Non-pigmented ciliary epithelial cell (primary cell): ENCODE data around the gene RYR1.
"Not testable (repeated sequence)": the region's sequence is repeated elsewhere in the genome, so short reads cannot be mapped to it uniquely, and the experiment has no call there.

Experiments
- DNase-seq: peaks from one replicate; pipeline ENCODE4 v3.0.0-alpha.2; 2010; ENCODE audit warnings: low read depth

RYR1 gene

DNA sequence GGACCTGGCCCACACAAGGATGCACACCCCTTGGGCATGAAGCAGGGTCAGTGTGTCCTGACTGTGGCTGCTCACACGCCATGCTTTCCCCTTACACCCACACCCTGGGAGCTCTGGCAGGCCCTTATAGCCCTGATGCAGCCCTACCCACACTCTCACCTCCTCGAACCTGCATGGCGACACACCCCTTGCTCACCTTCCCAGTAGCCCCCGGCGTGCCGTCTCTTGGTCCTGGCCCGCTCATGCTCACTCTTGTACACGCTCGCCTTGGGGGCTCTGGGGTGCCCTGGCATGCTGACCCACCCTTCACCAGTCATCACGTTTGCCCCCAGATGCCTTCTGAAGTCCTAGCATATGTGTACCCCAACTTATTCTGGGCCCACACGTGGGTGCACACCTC, 128.2 kb downstream of the RYR1 start:
- DNase-seq: no peak

- no peak for DNase-seq
Measured at GRCh38 chr19:38562096-38562495, 128.6 kb downstream of the RYR1 start.

GRCh38 chr19:38563475-38563874, 130.0 kb downstream of the RYR1 start:
- no peak for DNase-seq

DNA sequence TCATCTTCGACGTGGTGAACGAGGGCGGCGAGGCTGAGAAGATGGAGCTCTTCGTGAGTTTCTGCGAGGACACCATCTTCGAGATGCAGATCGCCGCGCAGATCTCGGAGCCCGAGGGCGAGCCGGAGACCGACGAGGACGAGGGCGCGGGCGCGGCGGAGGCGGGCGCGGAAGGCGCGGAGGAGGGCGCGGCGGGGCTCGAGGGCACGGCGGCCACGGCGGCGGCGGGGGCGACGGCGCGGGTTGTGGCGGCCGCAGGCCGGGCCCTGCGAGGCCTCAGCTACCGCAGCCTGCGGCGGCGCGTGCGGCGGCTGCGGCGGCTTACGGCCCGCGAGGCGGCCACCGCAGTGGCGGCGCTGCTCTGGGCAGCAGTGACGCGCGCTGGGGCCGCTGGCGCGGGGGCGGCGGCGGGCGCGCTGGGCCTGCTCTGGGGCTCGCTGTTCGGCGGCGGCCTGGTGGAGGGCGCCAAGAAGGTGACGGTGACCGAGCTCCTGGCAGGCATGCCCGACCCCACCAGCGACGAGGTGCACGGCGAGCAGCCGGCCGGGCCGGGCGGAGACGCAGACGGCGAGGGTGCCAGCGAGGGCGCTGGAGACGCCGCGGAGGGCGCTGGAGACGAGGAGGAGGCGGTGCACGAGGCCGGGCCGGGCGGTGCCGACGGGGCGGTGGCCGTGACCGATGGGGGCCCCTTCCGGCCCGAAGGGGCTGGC, 131.6 kb downstream of the RYR1 start:
- no peak for DNase-seq

DNA sequence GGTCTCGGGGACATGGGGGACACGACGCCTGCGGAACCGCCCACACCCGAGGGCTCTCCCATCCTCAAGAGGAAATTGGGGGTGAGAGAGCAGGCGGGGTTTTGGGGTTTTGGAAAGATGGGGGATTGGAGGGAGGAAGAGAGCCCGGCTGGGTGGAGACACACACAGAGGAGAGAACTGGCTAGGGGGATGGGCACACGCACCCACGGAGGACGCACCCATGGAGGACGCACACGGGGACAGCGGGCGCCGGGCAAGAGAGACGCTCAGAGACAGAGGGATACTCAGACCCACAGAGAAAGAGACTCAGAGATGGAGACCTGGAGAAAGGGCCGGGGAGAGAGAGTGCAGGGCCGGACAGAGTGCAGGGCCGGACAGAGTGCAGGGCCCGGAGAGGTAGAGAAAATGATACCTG, 132.2 kb downstream of the RYR1 start:
- DNase-seq: no peak

GRCh38 chr19:38569368-38569983, 136.0 kb downstream of the RYR1 start:
- DNase-seq: no peak

DNA sequence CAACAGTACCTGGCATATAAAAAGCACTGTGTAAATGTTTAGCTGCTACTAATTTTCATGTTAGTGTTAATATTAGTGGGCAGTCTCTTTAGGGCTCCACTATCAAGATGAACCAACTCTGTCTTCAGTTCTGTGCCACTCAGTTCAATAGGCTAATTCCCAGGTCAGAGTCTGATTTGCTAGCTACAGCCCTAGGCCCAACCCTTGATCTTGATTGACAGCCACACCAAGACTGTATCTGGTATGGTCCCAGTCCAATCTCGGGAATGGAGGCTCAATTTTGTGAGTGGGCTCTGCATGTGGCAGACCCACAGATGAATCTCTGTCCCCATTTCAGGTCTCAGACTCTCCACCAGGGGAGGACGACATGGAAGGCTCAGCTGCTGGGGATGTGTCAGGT, 138.2 kb downstream of the RYR1 start:
- no peak for DNase-seq

DNA sequence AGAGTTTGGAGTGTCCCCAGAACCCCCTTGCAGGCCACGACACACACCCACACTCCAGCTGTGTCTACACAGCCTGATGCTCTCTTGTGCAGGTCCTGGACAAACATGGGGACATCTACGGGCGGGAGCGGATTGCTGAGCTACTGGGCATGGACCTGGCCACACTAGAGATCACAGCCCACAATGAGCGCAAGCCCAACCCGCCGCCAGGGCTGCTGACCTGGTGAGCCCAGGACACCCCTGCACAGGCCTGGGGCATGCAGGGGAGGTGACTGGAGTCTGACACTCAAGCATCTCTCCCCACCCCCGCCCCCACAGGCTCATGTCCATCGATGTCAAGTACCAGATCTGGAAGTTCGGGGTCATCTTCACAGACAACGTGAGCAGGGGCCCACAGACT, 144.3 kb downstream of the RYR1 start:
- no peak for DNase-seq

- not testable (repeated sequence) for DNase-seq
Measured at GRCh38 chr19:38579304-38579703, 145.8 kb downstream of the RYR1 start.

DNA sequence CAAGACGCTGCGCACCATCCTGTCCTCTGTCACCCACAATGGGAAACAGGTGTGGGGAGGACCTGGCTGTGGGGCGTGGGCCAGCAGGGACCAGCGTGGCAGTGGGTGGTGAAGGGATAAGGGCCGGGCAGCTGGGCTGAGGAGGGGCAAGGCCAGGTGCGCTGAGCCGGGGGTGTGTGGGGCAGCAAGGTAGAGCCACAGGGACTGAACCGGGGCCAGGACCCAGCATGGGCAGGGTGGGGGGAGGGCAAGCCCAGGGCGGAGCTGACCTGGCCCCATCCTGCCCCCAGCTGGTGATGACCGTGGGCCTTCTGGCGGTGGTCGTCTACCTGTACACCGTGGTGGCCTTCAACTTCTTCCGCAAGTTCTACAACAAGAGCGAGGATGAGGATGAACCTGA, 146.6 kb downstream of the RYR1 start:
- no peak for DNase-seq

DNA sequence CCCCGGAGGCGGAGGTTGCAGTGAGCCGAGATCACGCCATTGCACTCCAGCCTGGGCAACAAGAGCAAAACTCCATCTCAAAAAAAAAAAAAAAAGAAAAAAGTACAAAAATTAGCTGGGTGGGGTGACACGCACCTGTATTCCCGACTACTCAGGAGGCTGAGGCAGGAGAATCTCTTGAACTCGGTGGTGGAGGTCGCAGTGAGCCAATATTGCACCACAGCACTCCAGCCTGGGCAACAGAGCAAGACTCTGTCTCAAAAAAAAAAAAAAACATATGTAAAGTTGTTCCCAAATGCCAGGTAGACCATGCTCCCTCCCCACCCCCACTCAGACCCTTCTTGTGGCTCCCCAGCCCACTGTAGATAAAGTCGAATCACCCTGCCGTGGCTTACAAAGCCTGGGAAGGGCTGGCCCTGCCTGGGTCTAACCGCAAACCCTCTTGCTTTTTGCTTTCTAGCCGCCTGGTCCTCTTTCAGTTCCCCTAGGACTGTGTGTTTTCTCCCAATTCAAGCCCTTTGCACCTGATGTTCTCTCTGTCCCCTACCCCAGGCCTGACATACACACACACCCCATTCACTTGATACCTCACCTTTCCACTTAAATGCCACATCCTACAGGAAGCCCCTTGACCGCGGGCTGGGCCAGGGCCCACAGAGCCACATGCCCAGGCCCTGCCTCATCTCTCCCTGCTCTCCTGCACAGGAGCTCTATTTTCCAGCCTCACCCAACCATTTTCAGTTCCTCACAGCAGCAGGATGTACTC, 149.9 kb downstream of the RYR1 start:
- DNase-seq: no peak

DNA sequence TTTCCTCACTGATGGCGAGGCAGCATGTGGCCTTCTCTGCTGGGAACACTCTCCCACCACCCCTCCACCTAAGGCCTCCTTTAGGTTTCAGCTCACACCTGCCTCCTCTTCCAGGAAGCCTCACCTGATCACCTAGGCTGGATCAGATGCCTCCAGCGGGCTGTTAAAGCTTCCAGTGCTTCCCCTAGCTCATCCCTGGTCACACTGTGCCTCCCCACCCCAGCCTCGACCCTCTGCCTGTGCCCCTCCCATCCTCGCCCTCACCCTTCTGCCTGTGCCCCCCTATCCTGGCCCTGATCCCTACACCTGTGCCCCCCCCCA, 150.5 kb downstream of the RYR1 start:
- DNase-seq: no peak

DNA sequence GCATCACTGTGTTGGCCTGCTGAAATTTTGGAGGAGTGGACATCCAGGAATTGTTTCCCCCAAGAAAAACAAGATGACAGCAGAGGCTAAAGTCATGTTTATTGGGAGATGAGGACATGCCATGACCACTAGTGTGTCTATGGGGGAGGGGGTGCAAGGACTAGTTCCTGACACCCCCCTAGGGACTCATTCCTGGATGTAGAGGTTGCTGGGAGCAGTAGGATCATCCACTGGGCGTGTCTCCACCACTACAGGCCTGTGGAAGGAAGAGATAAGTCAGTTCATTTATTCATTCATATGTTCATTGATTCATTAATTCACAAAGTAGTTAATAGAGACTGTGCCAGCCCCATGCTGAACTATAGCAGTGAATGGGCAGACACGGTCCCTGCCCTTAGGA, 154.1 kb downstream of the RYR1 start:
- no peak for DNase-seq

DNA sequence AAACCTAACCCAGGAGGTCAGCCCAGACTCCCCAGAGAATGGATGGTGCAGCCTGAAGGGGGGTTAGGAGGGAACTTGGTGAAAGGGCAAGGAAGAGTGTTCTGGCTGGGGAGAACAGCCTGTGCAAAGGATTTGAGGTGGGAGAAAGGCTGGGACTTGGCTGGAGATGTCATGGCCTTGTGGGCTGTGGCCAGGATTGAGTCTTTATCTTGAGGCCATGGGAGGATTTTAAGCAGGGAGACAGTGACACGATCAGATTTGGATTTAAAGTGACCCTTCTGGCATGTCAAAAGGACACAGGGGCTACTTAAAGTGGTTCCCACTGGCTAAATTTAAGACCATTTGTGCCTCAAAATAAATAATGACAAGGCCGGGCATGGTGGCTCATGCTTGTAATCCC, 154.6 kb downstream of the RYR1 start:
- no peak for DNase-seq

DNA sequence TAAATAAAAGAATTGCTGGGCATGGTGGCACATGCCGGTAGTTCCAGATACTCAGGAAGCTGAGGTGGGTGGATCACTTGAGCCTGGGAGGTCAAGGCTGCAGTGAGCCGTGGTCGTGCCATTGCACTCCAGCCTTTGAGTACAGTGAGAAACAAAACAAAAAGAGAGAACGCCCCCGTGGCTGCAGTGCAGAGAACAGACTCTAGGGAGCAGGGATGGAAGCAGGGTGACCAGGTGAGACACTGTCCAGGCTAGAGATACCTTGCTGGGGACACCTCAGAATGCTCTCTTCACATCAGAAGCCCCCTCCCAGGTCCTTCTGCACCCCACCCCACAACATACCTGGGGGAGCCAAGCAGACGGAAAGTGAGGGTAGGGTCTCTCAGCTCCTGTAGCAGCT, 159.4 kb downstream of the RYR1 start:
- DNase-seq: no peak

DNA sequence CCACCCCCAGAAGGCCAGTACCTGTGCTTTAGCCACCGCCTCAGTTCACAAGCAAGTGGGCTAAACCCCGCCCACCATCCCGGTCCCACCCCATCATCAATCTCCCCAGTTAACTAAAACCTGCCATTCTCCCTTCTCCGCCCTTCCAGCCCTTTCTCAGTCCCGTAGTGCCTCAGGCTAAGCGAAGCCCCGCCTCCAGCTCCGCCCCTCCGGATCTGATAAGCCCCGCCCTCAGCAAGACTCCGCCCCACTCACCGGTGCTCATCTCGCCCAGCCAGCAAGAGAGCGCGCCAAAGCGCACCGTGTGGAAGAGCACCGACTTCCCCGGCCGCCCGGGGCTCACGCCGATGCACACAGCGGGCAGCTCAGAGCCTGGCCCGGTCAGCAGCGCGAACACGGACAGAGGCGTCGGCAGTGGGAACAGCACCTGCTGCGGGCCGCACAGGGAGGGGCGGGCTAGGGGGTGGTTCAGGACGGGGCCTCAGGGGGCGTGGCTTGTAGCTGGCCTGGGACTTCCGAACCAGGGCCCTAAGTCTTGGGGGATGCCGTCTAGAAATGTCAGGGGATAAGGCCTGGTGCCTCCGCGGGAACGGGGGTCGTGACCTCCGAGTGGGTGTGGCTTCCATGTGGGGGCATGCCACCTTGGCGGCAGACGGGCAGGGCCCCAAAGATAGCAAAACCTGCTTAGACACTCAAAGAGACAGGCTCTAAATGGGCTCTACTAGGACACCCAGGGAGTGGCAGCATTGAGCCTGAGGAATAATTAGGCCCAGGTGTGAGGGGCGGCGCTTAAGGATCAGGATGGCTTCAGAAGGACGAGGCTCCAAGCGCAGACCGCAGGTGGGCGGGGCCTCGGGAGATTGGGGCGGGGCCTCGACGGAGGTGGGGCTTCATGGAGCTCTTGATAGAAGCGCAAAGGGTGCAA, 162.8 kb downstream of the RYR1 start:
- DNase-seq: no peak

DNA sequence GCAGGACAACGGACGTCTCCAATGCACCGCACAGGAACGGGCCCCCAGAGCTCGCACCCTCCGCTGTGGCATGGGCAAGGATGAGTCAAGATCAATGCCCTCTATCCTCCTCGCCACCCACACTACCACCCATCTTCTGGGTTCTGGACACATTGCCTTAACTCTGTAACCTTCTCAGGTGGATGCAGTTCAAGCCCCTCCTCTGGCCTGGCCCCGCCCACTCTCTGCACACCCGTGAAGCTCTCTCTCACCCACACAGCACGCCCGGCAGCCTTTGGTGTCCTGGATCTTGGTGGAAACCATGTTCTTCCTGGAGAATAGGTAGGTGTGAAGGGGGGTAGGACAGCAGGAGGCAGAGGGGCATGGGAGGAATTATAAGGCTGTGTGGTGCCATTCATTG, 163.6 kb downstream of the RYR1 start:
- DNase-seq: no peak

DNA sequence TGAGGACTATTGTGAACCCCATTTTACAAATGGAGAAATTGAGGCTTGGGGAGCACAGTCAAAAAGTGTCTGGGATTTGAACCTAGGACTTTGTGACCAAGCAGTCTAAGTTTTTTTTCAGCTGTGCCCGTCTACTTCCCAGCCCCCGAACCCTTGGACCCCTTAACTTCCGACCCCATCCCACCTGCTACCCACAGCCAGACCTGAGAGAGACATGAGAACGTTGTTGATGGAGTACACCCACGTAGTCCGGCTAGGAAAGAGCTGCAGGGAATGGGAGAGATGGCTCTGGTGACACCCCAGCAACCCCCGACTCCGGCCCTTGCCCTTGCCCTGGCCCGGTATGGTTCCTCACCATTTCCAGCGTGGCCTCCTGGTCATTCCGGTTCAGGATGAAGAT, 166.2 kb downstream of the RYR1 start:
- no peak for DNase-seq

GRCh38 chr19:38602856-38603255, 169.4 kb downstream of the RYR1 start:
- not testable (repeated sequence) for DNase-seq

DNA sequence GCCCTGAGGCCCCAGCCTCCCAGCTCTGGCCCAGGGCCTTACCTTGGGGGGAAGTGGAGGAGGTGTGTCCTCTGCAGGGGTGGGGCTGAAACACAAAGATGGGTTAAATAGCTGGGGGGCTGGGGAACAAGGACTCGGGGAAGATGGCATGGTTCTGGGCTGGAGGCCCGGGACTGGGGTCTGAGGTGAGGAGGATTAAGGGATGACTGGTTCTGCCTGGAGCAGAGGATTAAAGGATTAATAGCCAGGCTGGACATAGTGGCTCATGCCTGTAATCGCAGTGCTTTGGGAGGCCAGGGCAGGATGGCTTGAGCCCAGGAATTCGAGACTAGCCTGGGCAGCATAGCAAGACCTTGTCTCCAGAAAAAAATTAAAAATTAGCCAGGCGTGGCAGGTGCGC, 172.6 kb downstream of the RYR1 start:
- no peak for DNase-seq

DNA sequence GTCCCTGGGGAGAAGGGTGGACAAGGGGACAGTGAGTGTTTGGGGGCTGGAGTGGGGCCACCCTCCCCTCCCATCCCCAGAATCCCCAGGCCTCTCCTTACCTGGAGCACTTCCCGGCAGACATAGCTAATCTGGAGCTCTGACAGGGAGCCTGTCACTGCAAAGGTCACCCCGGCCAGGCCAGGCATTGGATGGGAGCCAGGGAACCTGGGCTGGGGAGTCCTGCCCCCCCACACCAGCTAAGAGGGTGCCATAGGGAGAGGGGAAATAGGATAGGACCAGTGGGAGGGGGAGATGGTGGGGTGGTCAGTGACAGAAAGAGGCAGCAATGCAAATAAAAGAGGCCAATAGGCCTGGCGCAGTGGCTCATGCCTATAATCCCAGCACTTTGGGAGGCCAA, 180.8 kb downstream of the RYR1 start:
- DNase-seq: no peak

DNA sequence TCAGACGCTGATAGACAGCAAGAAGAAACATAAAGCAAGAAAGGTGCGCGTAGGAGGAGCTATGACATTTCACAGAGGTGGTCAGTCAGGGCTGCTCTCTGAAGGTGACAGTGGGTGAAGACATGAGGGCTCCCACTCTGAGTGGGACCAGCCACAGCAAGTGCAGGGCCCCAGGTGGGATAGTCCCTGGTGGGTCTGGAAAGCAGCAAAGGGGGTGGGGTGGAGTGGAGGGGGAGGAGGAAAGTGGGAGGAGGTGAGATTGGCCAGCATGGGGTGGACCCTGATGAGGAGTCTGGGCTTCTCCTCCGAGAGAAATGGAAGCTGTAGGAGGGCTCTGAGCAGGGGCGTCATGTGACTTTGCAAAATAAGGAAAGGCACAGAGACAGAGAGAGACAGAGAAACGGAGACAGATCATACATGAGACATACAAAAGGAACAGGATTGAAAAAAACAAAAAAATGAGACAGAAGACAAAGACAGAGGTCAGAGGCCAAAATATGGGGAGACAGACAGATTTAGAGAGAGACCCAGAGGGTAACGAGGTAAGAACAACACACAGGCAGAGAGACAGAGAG, 181.6 kb downstream of the RYR1 start:
- no peak for DNase-seq
